HepG2 (cell line): ENCODE data around the gene FHIT. TPM values are rescaled to one million over a fixed set of nuclear protein-coding genes. Genes with fewer than 3 reads are reported as not detected.

Source experiments
- IRF2 ChIP-seq: IDR thresholded peaks from 2 replicates; pipeline ENCODE4 v1.6.1; 2018; ENCODE audit warnings: missing genetic modification reagents, missing compliant biosample characterization
- RFX3 ChIP-seq: IDR thresholded peaks from 2 replicates; pipeline ENCODE4 v1.6.1; 2016; ENCODE audit warnings: missing biosample characterization, missing genetic modification reagents
- ZBTB21 ChIP-seq: sonication (generic); formaldehyde crosslinking; IDR thresholded peaks from 2 replicates; pipeline ENCODE4 v1.4.0; 2020; ENCODE audit warnings: missing genetic modification reagents
- ZNF160 ChIP-seq: sonication (generic); formaldehyde crosslinking; IDR thresholded peaks from 2 replicates; pipeline ENCODE4 v1.8.0; 2022; ENCODE audit warnings: mild to moderate bottlenecking, inconsistent platforms, missing genetic modification reagents
- ZNF383 ChIP-seq: sonication (generic); formaldehyde crosslinking; IDR thresholded peaks from 2 replicates; pipeline ENCODE4 v1.4.0; 2020; ENCODE audit warnings: missing genetic modification reagents, mild to moderate bottlenecking, borderline replicate concordance
- ZNF644 ChIP-seq: IDR thresholded peaks from 2 replicates; pipeline ENCODE4 v1.6.1; 2016; ENCODE audit warnings: low read depth
- ZNF800 ChIP-seq: sonication (generic); formaldehyde crosslinking; IDR thresholded peaks from 2 replicates; pipeline ENCODE4 v1.4.0; 2020; ENCODE audit warnings: missing genetic modification reagents
- polyA plus RNA-seq, 8 experiments: library from polyadenylated mRNA; depleted of rRNA in 3 of 8; stranded (reverse) in 7 of 8; unstranded in 1 of 8; fragments of >200 nt; fragmentation: Illumina TruSeq in 4 of 8; extraction: Trizol in 4 of 8; gene quantifications; 2 replicates each; pipeline versions ENCODE4 v1.2.1 to v1.2.3, GENCODE V29; 2011 to 2016; ENCODE audit warnings: low read depth in 4 of 8, missing spikeins in 1 of 8, mixed read lengths in 1 of 8; ENCODE audit not compliant: insufficient read depth in 1 of 8
- total RNA-seq, 5 experiments: library from RNA; depleted of rRNA; stranded (reverse); fragments of >200 nt; fragmentation: Illumina TruSeq; extraction: Trizol; gene quantifications; 2 replicates each; pipeline ENCODE4 v1.2.3, GENCODE V29; 2016; ENCODE audit warnings: low read depth in 1 of 5
- TF ChIP-seq, protein P1 (sequence below): sonication (generic); formaldehyde crosslinking; IDR thresholded peaks from 2 replicates; pipeline ENCODE4 v1.4.0; 2020; ENCODE audit warnings: missing genetic modification reagents
- TF ChIP-seq, protein P2 (sequence below): sonication (generic); formaldehyde crosslinking; IDR thresholded peaks from 2 replicates; pipeline ENCODE4 v1.5.0; 2020; ENCODE audit warnings: missing genetic modification reagents

The FHIT gene
- total and polyA plus RNA-seq, 2 of the 13 experiments (the other 11 are each of a cell fraction or from before 2014, with no cell fraction given): 4.0 to 4.6 TPM

GRCh38 chr3:59995563-59995962, 1255.7 kb downstream of the FHIT start (continued):
- TF ChIP-seq ZNF644 (CRISPR knock-in tag) (no peak), ZNF800 (CRISPR knock-in tag) (no peak), RFX3 (CRISPR knock-in tag) (no peak), ZBTB21 (CRISPR knock-in tag) (no peak), ZNF383 (CRISPR knock-in tag) (no peak), IRF2 (no peak), ZNF160 (CRISPR knock-in tag) (no peak)
- TF ChIP-seq, protein P1, sequence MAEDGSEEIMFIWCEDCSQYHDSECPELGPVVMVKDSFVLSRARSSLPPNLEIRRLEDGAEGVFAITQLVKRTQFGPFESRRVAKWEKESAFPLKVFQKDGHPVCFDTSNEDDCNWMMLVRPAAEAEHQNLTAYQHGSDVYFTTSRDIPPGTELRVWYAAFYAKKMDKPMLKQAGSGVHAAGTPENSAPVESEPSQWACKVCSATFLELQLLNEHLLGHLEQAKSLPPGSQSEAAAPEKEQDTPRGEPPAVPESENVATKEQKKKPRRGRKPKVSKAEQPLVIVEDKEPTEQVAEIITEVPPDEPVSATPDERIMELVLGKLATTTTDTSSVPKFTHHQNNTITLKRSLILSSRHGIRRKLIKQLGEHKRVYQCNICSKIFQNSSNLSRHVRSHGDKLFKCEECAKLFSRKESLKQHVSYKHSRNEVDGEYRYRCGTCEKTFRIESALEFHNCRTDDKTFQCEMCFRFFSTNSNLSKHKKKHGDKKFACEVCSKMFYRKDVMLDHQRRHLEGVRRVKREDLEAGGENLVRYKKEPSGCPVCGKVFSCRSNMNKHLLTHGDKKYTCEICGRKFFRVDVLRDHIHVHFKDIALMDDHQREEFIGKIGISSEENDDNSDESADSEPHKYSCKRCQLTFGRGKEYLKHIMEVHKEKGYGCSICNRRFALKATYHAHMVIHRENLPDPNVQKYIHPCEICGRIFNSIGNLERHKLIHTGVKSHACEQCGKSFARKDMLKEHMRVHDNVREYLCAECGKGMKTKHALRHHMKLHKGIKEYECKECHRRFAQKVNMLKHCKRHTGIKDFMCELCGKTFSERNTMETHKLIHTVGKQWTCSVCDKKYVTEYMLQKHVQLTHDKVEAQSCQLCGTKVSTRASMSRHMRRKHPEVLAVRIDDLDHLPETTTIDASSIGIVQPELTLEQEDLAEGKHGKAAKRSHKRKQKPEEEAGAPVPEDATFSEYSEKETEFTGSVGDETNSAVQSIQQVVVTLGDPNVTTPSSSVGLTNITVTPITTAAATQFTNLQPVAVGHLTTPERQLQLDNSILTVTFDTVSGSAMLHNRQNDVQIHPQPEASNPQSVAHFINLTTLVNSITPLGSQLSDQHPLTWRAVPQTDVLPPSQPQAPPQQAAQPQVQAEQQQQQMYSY (CRISPR knock-in tag): no peak
- TF ChIP-seq, protein P2, sequence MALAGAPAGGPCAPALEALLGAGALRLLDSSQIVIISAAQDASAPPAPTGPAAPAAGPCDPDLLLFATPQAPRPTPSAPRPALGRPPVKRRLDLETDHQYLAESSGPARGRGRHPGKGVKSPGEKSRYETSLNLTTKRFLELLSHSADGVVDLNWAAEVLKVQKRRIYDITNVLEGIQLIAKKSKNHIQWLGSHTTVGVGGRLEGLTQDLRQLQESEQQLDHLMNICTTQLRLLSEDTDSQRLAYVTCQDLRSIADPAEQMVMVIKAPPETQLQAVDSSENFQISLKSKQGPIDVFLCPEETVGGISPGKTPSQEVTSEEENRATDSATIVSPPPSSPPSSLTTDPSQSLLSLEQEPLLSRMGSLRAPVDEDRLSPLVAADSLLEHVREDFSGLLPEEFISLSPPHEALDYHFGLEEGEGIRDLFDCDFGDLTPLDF (CRISPR knock-in tag): no peak
